Astrocyte (in vitro differentiated cells and primary cell): Measurements from ENCODE around the gene IKBKG.

Experiments
- EZH2 ChIP-seq: IDR thresholded peaks from 2 replicates; pipeline ENCODE4 v1.6.1; 2012; ENCODE audit warnings: mild to moderate bottlenecking, low read length, inconsistent platforms; ENCODE audit not compliant: insufficient read depth
- TF ChIP-seq, protein P1 (sequence below): IDR thresholded peaks from 2 replicates; pipeline ENCODE4 v1.5.1; 2011; ENCODE audit warnings: low read depth, mild to moderate bottlenecking, inconsistent platforms, low read length, moderate library complexity; ENCODE audit not compliant: insufficient read depth

DNA sequence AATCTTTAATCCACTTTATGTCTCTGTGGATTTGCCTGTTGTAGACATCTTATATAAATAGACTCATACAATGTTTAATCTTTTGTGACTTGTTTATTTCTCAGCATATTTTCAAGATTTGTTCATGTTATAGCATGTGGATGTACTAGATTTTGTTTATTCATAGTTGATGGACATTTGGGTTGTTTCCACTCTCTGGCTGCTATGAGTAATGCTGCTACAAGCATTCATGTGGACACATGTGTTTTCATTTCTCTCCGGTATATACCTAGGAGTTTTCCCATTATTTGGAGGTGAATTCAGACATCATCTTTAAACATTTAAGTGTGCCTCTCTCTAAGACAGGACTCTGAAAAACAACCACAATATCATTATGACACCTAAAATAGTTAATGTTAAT, 2.3 kb downstream of the IKBKG start:
- TF ChIP-seq, protein P1, sequence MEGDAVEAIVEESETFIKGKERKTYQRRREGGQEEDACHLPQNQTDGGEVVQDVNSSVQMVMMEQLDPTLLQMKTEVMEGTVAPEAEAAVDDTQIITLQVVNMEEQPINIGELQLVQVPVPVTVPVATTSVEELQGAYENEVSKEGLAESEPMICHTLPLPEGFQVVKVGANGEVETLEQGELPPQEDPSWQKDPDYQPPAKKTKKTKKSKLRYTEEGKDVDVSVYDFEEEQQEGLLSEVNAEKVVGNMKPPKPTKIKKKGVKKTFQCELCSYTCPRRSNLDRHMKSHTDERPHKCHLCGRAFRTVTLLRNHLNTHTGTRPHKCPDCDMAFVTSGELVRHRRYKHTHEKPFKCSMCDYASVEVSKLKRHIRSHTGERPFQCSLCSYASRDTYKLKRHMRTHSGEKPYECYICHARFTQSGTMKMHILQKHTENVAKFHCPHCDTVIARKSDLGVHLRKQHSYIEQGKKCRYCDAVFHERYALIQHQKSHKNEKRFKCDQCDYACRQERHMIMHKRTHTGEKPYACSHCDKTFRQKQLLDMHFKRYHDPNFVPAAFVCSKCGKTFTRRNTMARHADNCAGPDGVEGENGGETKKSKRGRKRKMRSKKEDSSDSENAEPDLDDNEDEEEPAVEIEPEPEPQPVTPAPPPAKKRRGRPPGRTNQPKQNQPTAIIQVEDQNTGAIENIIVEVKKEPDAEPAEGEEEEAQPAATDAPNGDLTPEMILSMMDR: no peak
- no peak for TF ChIP-seq EZH2
